ENCODE results near the gene PARP3. TPM values are rescaled to one million over a fixed set of nuclear protein-coding genes. Genes with fewer than 3 reads are reported as not detected.
"Not testable (repeated sequence)": the region's sequence is repeated elsewhere in the genome, so short reads cannot be mapped to it uniquely, and the experiment has no call there.

The PARP3 gene
- polyA plus RNA-seq, 6 donors from 2014 or later = 3.5 to 8.4 (median 4.5) TPM

DNA sequence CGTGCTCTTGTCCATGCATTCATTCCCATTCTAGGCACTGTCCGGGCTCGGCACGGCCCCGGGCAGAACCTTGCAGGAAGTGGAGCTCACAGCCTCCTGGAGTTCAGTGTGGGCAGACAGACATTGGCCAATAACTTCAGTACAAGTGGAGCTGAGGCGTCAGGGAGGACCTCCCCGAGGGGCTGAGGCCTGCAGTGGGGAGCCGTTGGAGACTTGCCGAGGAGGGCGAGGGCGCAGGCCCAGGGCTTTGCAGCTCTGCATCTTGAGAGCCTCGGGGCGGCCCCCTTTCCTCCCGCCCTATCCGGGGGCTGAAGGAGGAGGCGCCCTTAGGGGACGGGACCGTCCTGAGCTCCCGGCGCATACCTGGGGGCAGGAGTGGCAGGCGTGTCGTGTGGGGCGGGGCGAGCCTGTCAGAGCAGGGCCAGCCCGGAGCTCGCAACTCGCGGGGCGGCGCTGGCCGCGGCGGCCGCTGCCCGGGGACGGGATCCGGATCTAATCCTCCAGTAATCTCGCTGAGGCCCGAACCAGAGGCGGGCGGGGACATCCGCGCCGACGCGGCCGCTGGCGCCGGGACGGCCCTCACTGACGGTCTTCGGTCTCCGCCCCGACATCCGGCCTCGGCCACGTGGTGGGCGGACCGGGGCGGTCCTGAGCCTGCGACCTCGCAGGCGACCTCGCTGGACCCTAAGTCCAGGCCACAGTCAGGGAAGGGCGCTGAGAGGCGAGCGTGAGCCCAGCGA lies 40.8 kb downstream of the PARP3 start, which contains the start of gene ACY1:
Gene ACY1 (plus strand): TSS at position 698 of the 740 bp plus-strand sequence. CDS start 530 bp downstream, outside the sequence.
- ATAC-seq (ENCODE audit: low read depth in 2 of 2) = peak; percentile 79 to 80
- Mint-ChIP-seq H3K9me3 (no peaks in the 10 kb centered on the region), H3K36me3 (no peaks in the 10 kb centered on the region), H3K4me1 (peaks cover 18 to 38% (median 33%) of the 10 kb centered on the region in 3 donors), H3K27ac (peak within 1 kb of the TSS; percentile 53 to 98 (median 92)), H3K4me3 (peak within 1 kb of the TSS; percentile 84 to 96 (median 95)), H3K27me3 (no peaks in the 10 kb centered on the region)
- peak; percentile 66 for DNase-seq

DNA sequence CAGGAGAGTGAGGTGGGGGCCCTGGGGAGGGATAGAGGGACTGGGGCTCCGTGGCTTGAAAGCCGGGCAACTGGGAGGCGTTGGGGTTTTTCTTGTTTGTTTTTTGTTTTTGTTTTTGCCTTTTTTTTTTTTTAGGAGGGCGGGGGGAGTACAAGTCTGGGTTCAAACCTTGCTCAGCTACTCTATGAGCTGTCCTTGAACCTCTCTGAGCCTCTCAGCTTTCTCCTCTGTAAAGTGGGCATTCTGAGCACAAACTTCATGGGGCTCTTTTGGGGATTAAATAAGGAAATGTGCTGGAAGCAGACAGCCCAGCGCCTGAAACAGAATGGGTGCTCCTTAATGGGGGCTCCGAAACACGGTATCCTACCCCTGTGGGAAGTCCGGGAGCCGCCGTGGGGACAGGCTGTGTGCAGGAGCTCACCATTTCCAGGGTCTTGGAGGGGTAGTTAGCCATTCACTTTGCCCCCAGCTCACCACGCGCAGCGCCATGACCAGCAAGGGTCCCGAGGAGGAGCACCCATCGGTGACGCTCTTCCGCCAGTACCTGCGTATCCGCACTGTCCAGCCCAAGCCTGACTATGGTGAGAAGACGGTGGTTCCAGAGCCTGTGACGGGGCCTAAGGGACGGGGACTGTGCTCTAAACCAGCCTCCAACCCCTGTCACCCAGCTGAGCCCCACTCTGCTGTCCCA lies 41.6 kb downstream of the PARP3 start:
- H3K27ac Mint-ChIP-seq = peak overlapping the region; percentile 53 to 95 (median 88)
- no peaks in the 10 kb centered on the region for H3K36me3 Mint-ChIP-seq
- ATAC-seq (ENCODE audit: low read depth in 2 of 2) (peak in 1 of 2 donors; percentile 13), DNase-seq (no peak)
- no peaks in the 10 kb centered on the region for H3K9me3 Mint-ChIP-seq
- no peaks in the 10 kb centered on the region for H3K27me3 Mint-ChIP-seq
- H3K4me3 Mint-ChIP-seq = peak overlapping the region; percentile 84 to 96 (median 95)
- peaks cover 21 to 38% (median 33%) of the 10 kb centered on the region in 3 donors for H3K4me1 Mint-ChIP-seq

DNA sequence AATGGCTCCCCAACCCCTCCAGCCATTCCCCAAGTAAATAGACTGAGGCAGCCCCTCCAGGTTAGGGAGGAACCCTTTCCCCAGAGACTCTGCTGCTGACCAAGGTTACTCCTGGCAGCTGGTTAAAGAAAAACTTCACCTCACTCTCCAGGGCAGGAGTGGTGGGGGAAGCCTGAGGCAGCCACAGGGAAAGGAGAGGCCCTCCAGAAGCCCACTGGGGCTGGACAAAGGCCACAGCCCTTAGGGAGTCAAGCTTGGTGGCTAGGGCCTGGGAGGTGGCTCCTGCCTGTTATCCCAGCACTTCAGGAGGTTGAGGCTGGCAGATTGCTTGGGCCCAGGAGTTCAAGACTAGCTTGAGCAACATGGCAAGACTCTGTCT lies 42.1 kb downstream of the PARP3 start:
- H3K27me3 Mint-ChIP-seq = no peaks in the 10 kb centered on the region
- peak overlapping the region in 3 of 6 donors; percentile 6 to 88 (median 80) for H3K27ac Mint-ChIP-seq
- H3K36me3 Mint-ChIP-seq = no peaks in the 10 kb centered on the region
- H3K4me1 Mint-ChIP-seq = peaks cover 26 to 38% (median 33%) of the 10 kb centered on the region in 3 donors
- DNase-seq (no peak), ATAC-seq (ENCODE audit: low read depth in 2 of 2) (no peak)
- no peaks in the 10 kb centered on the region for H3K9me3 Mint-ChIP-seq
- H3K4me3 Mint-ChIP-seq = peak overlapping the region; percentile 81 to 96 (median 93)

DNA sequence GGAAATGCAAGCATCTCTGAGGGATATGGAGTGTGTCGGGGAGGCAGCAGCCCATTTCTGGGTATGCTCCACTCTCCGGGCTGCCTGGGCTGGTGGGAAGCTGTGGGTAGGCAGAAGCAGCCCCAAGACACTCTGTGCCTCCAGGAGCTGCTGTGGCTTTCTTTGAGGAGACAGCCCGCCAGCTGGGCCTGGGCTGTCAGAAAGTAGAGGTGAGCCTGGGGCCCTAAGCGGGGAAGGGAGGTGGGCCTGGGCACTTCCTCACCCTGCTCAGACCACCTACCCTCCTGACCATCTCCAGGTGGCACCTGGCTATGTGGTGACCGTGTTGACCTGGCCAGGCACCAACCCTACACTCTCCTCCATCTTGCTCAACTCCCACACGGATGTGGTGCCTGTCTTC lies 42.9 kb downstream of the PARP3 start:
- ATAC-seq (ENCODE audit: low read depth in 2 of 2) (no peak), DNase-seq (no peak)
- H3K9me3 Mint-ChIP-seq = no peaks in the 10 kb centered on the region
- peaks cover 27 to 38% (median 33%) of the 10 kb centered on the region in 3 donors for H3K4me1 Mint-ChIP-seq
- no peaks in the 10 kb centered on the region for H3K36me3 Mint-ChIP-seq
- peak overlapping the region in 5 of 8 donors; percentile 66 to 92 (median 77) for H3K4me3 Mint-ChIP-seq
- peak overlapping the region in 2 of 6 donors; percentile 88 for H3K27ac Mint-ChIP-seq
- H3K27me3 Mint-ChIP-seq = no peaks in the 10 kb centered on the region

DNA sequence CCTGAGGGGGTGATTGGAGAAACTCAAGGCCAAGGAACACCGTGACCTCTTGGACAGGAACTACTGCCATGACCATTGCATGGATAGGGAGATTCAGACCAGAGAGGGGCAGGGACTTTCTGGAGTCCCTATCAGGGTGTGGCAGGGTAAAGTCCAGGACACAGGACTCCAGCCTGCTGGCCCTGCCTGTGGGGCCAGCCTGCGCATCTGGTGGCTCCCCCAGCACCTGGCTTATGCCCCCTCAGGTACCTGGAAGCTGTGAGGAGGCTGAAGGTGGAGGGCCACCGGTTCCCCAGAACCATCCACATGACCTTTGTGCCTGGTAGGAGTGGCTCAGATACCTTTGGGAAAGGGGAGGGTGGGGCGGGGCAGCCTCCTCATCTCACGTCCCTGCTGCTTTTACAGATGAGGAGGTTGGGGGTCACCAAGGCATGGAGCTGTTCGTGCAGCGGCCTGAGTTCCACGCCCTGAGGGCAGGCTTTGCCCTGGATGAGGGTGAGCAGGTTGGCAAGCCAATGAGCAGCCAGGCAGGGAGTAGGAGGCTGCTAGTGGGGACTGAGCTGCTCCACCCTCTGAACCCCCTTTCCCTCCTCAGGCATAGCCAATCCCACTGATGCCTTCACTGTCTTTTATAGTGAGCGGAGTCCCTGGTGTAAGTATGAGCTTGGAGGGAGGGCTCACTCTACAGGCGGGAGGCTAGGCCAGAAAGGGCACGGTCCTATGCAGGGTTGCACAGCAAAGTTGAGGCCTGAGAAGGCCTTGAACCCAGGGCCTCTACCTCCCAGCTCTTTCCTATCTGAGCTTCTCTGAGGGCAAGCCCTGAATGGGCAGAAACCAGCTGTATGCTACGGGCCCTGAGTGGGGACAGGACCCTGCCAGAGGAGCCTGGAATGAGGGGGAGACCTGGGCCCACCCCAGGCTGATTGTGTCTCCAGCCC lies 44.1 kb downstream of the PARP3 start:
- peaks cover 22 to 31% (median 31%) of the 10 kb centered on the region in 3 donors for H3K4me1 Mint-ChIP-seq
- no peaks in the 10 kb centered on the region for H3K36me3 Mint-ChIP-seq
- peak overlapping the region in 4 of 6 donors; percentile 13 to 69 (median 48) for H3K27ac Mint-ChIP-seq
- H3K27me3 Mint-ChIP-seq = no peaks in the 10 kb centered on the region
- DNase-seq (no peak), ATAC-seq (ENCODE audit: low read depth in 2 of 2) (no peak)
- peak overlapping the region in 1 of 8 donors; percentile 77 for H3K4me3 Mint-ChIP-seq
- H3K9me3 Mint-ChIP-seq = no peaks in the 10 kb centered on the region

DNA sequence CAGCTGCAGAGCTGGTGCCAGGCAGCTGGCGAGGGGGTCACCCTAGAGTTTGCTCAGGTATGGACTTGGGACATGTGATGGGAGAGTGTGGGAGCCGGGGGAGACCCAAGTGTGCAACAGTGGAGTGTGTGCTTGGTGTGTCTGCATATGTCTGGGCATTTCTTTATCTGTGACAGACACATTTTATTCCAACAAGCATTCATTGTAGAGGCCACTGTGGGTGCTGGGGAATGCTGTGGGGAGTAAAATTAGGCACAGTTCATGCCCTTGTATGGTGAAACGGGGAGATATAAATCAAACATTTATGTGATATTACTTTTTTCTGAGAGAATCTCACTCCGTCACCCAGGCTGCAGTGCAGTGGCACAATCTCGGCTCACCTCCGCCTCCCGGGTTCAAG lies 45.4 kb downstream of the PARP3 start:
- Mint-ChIP-seq H3K9me3 (no peaks in the 10 kb centered on the region), H3K27me3 (no peaks in the 10 kb centered on the region), H3K36me3 (no peaks in the 10 kb centered on the region), H3K4me3 (peak overlapping the region in 2 of 8 donors; percentile 15 to 40), H3K27ac (peak overlapping the region in 3 of 6 donors; percentile 15 to 29 (median 16)), H3K4me1 (peaks cover 20 to 30% (median 30%) of the 10 kb centered on the region in 3 donors)
- no peak for DNase-seq
- no peak for ATAC-seq (ENCODE audit: low read depth in 2 of 2)

DNA sequence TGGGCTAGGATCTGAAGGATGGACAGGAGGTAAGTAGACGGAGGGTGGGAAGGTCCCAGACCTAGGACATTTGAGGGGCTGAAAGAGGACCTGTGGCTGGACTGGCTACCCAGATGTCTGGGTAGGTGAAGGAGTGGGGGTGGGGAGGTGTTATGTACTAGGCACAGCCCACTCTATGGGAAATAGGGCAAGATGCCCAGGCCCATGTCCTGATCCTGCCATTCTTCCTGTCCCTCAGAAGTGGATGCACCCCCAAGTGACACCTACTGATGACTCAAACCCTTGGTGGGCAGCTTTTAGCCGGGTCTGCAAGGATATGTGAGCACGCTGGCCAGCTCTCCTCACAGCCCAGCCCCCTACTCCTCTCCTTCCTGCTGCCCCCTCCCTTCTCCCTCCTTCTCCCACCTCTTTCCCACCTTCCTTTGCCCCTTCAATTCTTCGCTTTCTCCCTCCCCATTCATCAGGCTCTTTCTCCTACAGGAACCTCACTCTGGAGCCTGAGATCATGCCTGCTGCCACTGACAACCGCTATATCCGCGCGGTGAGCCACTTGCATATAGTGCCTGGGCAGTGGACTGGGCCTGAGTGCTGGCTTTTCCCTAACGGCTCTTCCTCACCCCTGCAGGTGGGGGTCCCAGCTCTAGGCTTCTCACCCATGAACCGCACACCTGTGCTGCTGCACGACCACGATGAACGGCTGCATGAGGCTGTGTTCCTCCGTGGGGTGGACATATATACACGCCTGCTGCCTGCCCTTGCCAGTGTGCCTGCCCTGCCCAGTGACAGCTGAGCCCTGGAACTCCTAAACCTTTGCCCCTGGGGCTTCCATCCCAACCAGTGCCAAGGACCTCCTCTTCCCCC lies 46.4 kb downstream of the PARP3 start:
- Mint-ChIP-seq H3K36me3 (no peaks in the 10 kb centered on the region), H3K27me3 (no peaks in the 10 kb centered on the region), H3K9me3 (no peaks in the 10 kb centered on the region), H3K4me1 (peaks cover 16 to 31% (median 25%) of the 10 kb centered on the region in 3 donors), H3K4me3 (no peak overlapping the region), H3K27ac (peak overlapping the region in 2 of 6 donors; percentile 33 to 65)
- no peak for DNase-seq
- no peak for ATAC-seq (ENCODE audit: low read depth in 2 of 2)

DNA sequence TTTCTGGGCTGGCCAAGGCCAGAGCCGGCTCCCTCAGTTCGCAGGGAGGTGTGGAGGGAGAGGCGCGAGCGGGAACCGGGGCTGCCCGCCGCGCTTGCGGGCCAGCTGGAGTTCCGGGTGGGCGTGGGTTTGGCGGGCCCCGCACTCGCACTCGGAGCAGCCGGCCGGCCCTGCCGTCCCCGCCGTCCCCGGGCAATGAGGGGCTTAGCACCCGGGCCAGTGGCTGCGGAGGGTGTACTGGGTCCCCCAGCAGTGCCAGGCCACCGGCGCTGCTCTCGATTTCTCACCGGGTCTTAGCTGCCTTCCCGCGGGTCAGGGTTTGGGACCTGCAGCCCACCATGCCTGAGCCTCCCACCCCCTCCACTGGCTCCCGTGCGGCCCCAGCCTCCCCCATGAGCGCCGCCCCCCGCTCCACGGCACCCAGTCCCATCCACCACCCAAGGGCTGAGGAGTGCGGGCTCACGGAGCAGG lies 48.4 kb downstream of the PARP3 start:
- DNase-seq; ATAC-seq (ENCODE audit: low read depth in 2 of 2); H3K27me3 Mint-ChIP-seq; H3K36me3 Mint-ChIP-seq; H3K4me3 Mint-ChIP-seq; H3K9me3 Mint-ChIP-seq: not testable (repeated sequence)
- Mint-ChIP-seq H3K27ac (peak overlapping the region in 1 of 6 donors; percentile 60), H3K4me1 (peaks cover 24 to 40% (median 37%) of the 10 kb centered on the region in 3 donors)

DNA sequence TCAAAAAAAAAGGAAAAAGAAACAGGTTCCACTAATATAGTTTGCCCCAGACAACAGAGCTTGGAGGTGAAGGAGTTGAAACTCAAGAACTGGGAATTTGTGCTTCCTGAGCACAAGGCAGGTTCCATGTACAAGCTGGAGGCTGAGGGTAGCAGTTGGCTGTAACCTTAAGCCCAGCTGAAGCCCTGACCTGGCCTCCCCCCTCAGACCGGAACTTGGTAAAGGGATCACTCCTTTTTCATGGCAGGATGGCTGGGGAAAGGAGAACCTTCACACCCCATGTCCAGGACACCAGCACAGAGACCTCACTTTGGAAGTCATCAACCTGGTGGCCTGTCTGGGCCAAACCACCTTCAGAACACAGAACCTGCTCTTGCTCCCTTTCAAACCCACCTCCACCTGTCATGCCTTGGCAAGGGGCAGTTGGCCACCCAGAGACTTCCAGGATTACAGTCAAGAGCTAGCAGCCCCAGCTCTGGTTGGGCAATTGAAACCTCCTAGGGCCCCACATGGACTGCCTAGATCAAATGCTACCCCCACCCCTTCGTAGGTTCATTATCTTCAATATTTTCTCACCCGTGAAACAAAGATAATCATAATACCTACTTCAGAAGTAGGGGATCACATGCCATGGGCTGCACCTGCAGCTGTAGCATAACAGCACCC lies 50.0 kb downstream of the PARP3 start:
- H3K27me3 Mint-ChIP-seq = no peaks in the 10 kb centered on the region
- ATAC-seq (ENCODE audit: low read depth in 2 of 2) = no peak
- peaks cover 28 to 48% (median 36%) of the 10 kb centered on the region in 3 donors for H3K4me1 Mint-ChIP-seq
- H3K4me3 Mint-ChIP-seq = no peak overlapping the region
- peak overlapping the region in 1 of 6 donors; percentile 59 for H3K27ac Mint-ChIP-seq
- DNase-seq = no peak
- H3K36me3 Mint-ChIP-seq = peaks cover 0 to 7% of the 10 kb centered on the region in 2 donors
- H3K9me3 Mint-ChIP-seq = peaks cover 0 to 2% (median 0%) of the 10 kb centered on the region in 7 donors

DNA sequence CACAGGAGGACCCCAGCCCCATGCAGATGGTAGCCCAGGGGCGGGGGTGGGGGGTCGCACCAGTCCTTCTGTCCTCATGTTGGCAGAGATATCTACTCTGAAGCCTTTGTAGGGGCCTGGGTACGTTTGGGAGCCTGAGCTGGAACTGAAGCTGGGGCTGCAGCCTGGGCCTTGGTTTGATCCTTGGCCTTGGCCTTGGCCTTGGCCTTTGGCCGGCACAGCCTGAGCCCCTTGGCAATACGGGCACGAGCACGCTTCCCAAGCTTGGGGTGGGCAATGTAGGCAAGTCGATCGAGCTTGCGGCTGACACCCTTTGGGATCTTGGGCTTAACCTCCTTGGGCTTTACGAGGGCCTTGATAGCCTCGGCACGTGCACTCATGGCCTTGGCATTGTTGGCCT lies 51.5 kb downstream of the PARP3 start:
- peaks cover 26 to 48% (median 36%) of the 10 kb centered on the region in 3 donors for H3K4me1 Mint-ChIP-seq

DNA sequence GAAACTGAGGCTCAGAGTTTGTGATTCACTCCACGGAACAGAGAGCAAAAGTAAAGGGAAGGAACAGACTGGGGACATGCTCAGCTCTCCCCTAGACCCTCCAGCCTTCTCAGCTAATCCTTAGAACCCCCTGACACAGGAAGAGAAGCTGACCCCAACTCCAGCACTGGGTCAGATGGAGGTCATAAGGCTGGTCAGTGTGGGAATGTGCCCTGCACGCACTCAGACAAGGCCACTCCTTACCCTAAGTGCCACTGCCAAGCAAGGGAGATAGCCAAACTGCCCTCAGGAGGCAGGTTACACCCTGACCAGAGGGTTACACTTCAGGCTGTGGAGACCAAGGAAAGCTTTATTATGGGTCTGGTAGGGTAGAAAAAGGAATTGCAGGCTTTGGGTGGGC lies 52.4 kb downstream of the PARP3 start:
- peaks cover 0 to 10% (median 7%) of the 10 kb centered on the region in 3 donors for H3K27me3 Mint-ChIP-seq
- H3K4me3 Mint-ChIP-seq = peak overlapping the region; percentile 95 to 100 (median 100)
- H3K36me3 Mint-ChIP-seq = peaks cover 0 to 7% of the 10 kb centered on the region in 2 donors
- DNase-seq (no peak), ATAC-seq (ENCODE audit: low read depth in 2 of 2) (no peak)
- H3K27ac Mint-ChIP-seq = peak overlapping the region in 5 of 6 donors; percentile 82 to 100 (median 100)
- peaks cover 0 to 2% (median 0%) of the 10 kb centered on the region in 7 donors for H3K9me3 Mint-ChIP-seq
- peaks cover 19 to 48% (median 36%) of the 10 kb centered on the region in 3 donors for H3K4me1 Mint-ChIP-seq

More for the DNA sequence above, 51.5 kb downstream of the PARP3 start:
- not testable (repeated sequence) for H3K9me3 Mint-ChIP-seq; ATAC-seq (ENCODE audit: low read depth in 2 of 2); H3K36me3 Mint-ChIP-seq; DNase-seq
- Mint-ChIP-seq H3K27me3 (peaks cover 0 to 10% (median 7%) of the 10 kb centered on the region in 3 donors), H3K4me3 (peak overlapping the region in 3 of 8 donors; percentile 12 to 100 (median 95)), H3K27ac (peak overlapping the region in 2 of 6 donors; percentile 24 to 100)
